ENCODE measurements around the gene COG2.

The COG2 gene

DNA sequence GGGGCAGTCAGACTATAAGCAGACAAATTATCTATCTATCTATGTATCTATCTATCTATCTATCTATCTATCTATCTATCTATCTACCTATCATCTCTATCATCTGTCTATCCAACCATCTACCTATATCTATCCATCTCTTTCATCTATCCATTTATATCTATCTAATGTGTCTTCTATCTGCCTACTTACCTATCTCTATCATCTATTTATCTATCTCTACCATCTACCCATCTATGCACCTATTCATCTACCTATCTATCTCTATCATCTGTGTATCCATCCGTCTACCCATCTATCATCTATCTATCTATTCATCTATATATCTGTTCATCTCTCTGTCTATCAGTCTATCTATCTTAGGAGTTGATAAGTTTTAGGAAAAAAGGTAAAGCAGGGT, 10.8 kb upstream of the COG2 start:
- TF ChIP-seq TAF1 (IDR thresholded peaks at IDR 0.05; ENCODE audit: borderline replicate concordance, insufficient read depth, low read length) (no peak), FOXP2 (optimal IDR thresholded peaks at IDR 0.05; ENCODE audit: borderline replicate concordance, extremely low read depth, extremely low read length, insufficient read depth) (no peak), POLR2AphosphoS5 (IDR thresholded peaks at IDR 0.05; ENCODE audit: low read depth, low read length) (no peak), SIN3A (IDR thresholded peaks at IDR 0.05; ENCODE audit: borderline replicate concordance, insufficient read depth, low read length) (no peak)
- TF ChIP-seq, protein P1, sequence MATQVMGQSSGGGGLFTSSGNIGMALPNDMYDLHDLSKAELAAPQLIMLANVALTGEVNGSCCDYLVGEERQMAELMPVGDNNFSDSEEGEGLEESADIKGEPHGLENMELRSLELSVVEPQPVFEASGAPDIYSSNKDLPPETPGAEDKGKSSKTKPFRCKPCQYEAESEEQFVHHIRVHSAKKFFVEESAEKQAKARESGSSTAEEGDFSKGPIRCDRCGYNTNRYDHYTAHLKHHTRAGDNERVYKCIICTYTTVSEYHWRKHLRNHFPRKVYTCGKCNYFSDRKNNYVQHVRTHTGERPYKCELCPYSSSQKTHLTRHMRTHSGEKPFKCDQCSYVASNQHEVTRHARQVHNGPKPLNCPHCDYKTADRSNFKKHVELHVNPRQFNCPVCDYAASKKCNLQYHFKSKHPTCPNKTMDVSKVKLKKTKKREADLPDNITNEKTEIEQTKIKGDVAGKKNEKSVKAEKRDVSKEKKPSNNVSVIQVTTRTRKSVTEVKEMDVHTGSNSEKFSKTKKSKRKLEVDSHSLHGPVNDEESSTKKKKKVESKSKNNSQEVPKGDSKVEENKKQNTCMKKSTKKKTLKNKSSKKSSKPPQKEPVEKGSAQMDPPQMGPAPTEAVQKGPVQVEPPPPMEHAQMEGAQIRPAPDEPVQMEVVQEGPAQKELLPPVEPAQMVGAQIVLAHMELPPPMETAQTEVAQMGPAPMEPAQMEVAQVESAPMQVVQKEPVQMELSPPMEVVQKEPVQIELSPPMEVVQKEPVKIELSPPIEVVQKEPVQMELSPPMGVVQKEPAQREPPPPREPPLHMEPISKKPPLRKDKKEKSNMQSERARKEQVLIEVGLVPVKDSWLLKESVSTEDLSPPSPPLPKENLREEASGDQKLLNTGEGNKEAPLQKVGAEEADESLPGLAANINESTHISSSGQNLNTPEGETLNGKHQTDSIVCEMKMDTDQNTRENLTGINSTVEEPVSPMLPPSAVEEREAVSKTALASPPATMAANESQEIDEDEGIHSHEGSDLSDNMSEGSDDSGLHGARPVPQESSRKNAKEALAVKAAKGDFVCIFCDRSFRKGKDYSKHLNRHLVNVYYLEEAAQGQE (IDR thresholded peaks at IDR 0.05; ENCODE audit: insufficient read depth in 1 of 2, low read depth in 2 of 2, low read length in 2 of 2): no peak

DNA sequence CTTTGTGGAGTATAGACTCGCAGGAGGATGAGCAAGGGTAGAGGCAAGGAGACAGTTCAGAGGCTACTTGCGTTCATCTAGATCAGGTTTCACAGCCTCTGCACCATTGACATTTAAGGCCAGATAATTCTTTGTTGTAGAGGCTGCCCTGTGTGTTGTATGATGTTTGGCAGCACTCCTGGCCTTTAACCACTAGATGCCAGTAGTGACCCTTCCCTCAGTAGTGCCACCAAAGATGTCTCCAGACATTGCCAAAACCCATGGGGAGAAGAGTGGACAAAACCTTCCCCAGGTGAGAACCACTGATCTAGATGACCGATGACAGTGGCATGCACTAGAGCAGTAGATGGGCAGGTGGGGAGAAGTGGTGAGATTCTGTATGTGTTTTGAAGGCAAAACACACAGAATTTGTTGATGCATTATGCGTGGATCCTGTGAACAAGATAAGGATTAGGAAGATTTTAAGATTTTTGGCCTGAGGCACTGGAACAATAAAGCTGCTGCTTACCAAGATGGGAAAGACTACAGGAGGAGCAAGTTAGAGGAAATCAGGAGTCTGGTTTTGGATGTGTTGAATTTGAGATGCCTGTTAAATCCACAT, 9.9 kb upstream of the COG2 start:
- TF ChIP-seq FOXP2 (optimal IDR thresholded peaks at IDR 0.05; ENCODE audit: borderline replicate concordance, extremely low read depth, extremely low read length, insufficient read depth) (no peak), SIN3A (IDR thresholded peaks at IDR 0.05; ENCODE audit: borderline replicate concordance, insufficient read depth, low read length) (no peak), POLR2AphosphoS5 (IDR thresholded peaks at IDR 0.05; ENCODE audit: low read depth, low read length) (no peak), TAF1 (IDR thresholded peaks at IDR 0.05; ENCODE audit: borderline replicate concordance, insufficient read depth, low read length) (no peak)
- TF ChIP-seq, protein P1 (IDR thresholded peaks at IDR 0.05; ENCODE audit: insufficient read depth in 1 of 2, low read depth in 2 of 2, low read length in 2 of 2): no peak

DNA sequence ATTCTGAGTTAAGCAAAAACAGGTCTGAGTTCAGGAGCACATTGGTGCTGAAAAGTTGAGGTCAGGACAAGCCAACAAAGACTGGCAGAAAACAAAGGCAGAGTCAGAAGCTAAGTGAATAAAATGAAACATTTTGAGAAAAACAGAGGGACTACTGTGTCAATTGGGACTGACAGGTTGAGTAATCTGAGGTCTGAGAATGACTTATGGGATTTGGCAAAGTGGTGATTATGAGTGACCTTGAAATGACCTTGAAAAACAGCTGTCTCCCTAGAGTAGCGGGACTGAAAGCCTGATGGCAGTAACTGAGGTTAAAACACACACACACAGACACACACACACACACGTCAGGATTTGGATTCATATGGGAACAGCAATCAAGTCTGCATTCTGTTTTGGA, 8.8 kb upstream of the COG2 start:
- TF ChIP-seq TAF1 (IDR thresholded peaks at IDR 0.05; ENCODE audit: borderline replicate concordance, insufficient read depth, low read length) (no peak), FOXP2 (optimal IDR thresholded peaks at IDR 0.05; ENCODE audit: borderline replicate concordance, extremely low read depth, extremely low read length, insufficient read depth) (no peak), SIN3A (IDR thresholded peaks at IDR 0.05; ENCODE audit: borderline replicate concordance, insufficient read depth, low read length) (no peak)

DNA sequence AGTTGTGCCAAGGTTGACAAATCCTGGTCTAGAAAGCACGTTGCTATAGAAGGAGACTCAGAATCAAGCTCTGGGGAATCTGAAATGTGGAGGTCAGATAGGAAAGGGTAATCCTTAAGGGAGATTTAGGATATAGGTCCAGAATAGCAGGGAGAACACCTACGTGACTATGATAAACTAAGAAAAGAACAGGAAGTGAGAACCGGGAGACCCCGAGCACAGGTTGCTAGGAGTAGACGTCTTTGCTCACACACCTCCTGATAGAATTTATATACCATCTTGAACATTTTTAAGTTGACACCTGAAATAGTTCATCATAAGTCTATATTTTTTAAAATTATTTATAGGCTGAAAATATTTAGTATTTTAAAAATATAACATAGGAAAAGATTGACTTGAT, 7.9 kb upstream of the COG2 start:
- TF ChIP-seq SIN3A (IDR thresholded peaks at IDR 0.05; ENCODE audit: borderline replicate concordance, insufficient read depth, low read length) (no peak), TAF1 (IDR thresholded peaks at IDR 0.05; ENCODE audit: borderline replicate concordance, insufficient read depth, low read length) (no peak), POLR2AphosphoS5 (IDR thresholded peaks at IDR 0.05; ENCODE audit: low read depth, low read length) (no peak), FOXP2 (optimal IDR thresholded peaks at IDR 0.05; ENCODE audit: borderline replicate concordance, extremely low read depth, extremely low read length, insufficient read depth) (no peak)
- TF ChIP-seq, protein P1 (IDR thresholded peaks at IDR 0.05; ENCODE audit: insufficient read depth in 1 of 2, low read depth in 2 of 2, low read length in 2 of 2): no peak

DNA sequence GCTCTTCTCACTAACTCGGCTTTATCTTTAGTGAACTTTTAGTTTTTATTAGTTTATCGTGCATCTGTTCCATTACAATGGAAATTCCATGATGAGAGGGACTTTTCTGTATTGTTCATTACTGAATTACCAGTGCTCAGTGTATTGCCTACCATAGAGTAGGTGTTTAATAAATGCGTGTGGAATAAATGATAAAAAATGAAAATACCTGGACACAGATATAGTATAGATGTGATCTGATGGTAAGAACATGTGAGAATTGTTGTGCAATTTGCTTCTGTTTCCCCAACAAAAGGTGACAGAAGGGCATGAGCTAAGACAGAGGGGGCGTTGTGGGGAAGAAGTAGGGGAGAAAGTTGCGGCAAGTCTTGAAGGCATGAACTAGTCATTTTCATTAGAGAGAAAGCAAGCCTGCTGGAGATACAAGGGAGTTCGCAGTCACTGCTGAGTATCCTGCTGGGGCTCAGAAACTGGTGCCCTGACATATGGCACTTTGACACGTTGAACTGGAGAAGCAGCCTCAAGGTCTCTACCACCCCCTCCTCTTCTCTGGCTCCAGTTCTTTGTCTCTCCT, 5.6 kb upstream of the COG2 start:
- TF ChIP-seq SIN3A (IDR thresholded peaks at IDR 0.05; ENCODE audit: borderline replicate concordance, insufficient read depth, low read length): no peak
- TF ChIP-seq TAF1 (IDR thresholded peaks at IDR 0.05; ENCODE audit: borderline replicate concordance, insufficient read depth, low read length): no peak
- TF ChIP-seq FOXP2 (optimal IDR thresholded peaks at IDR 0.05; ENCODE audit: borderline replicate concordance, extremely low read depth, extremely low read length, insufficient read depth): no peak
- TF ChIP-seq, protein P1 (IDR thresholded peaks at IDR 0.05; ENCODE audit: insufficient read depth in 1 of 2, low read depth in 2 of 2, low read length in 2 of 2): no peak
- TF ChIP-seq POLR2AphosphoS5 (IDR thresholded peaks at IDR 0.05; ENCODE audit: low read depth, low read length): no peak
